NCI-H526 treated with DMSO at 0.1 percent for 48 hours (cell line): ENCODE measurements around the gene TK1.
"Not testable (repeated sequence)": the region's sequence is repeated elsewhere in the genome, so short reads cannot be mapped to it uniquely, and the experiment has no call there.

ENCODE experiments used
- DNase-seq: peaks from one replicate; lab custom pipeline; 2025; lab: John Stamatoyannopoulos, UW

The TK1 gene

GRCh38 chr17:78186692-78187595 lies at the start of gene TK1, which contains the start of gene AFMID:
Gene TK1, minus strand, starts transcription at chr17:78187052. Its CDS starts 58 bp downstream, at chr17:78186994.
Gene AFMID, plus strand, starts transcription at chr17:78187362. Its CDS starts 9 bp downstream, at chr17:78187371.
- peak; percentile 94 for DNase-seq

- no peak for DNase-seq
Measured at GRCh38 chr17:78235885-78236284, 49.0 kb upstream of the TK1 start.

- not testable (repeated sequence) for DNase-seq
Measured at GRCh38 chr17:78235022-78235421, 48.2 kb upstream of the TK1 start.

- DNase-seq: no peak
Measured at GRCh38 chr17:78234261-78234865, 47.5 kb upstream of the TK1 start.

GRCh38 chr17:78233678-78234077 lies 46.8 kb upstream of the TK1 start:
- no peak for DNase-seq

- no peak for DNase-seq
Measured at GRCh38 chr17:78232859-78233173, 46.0 kb upstream of the TK1 start.

- no peak for DNase-seq
Measured at GRCh38 chr17:78231991-78232858, 45.4 kb upstream of the TK1 start.

GRCh38 chr17:78230996-78231935 lies 44.4 kb upstream of the TK1 start, which contains the start of gene TMEM235:
Gene TMEM235, plus strand, starts transcription at chr17:78231631. Its CDS starts 393 bp downstream, at chr17:78232024.
- DNase-seq: no peak

GRCh38 chr17:78230252-78230962 lies 43.6 kb upstream of the TK1 start:
- DNase-seq: no peak

- no peak for DNase-seq
Measured at GRCh38 chr17:78228176-78228575, 41.3 kb upstream of the TK1 start.

GRCh38 chr17:78227455-78227916 lies 40.6 kb upstream of the TK1 start:
- no peak for DNase-seq

- DNase-seq: no peak
Measured at GRCh38 chr17:78226759-78227454, 40.1 kb upstream of the TK1 start.

GRCh38 chr17:78226055-78226758 lies 39.4 kb upstream of the TK1 start:
- DNase-seq: no peak

- no peak for DNase-seq
Measured at GRCh38 chr17:78225088-78225865, 38.4 kb upstream of the TK1 start.

GRCh38 chr17:78224231-78225087 lies 37.6 kb upstream of the TK1 start:
- no peak for DNase-seq

GRCh38 chr17:78223765-78224164 lies 36.9 kb upstream of the TK1 start:
- no peak for DNase-seq

GRCh38 chr17:78223061-78223460 lies 36.2 kb upstream of the TK1 start:
- no peak for DNase-seq
